ENCODE measurements around the gene HEMGN.

GRCh38 chr9:97962575-97962974 is 24.6 kb upstream of the HEMGN start:
- TF ChIP-seq POLR2A (IDR thresholded peaks at IDR 0.05) (no peak), EP300 (IDR thresholded peaks at IDR 0.05) (no peak)
- TF ChIP-seq, protein P1, sequence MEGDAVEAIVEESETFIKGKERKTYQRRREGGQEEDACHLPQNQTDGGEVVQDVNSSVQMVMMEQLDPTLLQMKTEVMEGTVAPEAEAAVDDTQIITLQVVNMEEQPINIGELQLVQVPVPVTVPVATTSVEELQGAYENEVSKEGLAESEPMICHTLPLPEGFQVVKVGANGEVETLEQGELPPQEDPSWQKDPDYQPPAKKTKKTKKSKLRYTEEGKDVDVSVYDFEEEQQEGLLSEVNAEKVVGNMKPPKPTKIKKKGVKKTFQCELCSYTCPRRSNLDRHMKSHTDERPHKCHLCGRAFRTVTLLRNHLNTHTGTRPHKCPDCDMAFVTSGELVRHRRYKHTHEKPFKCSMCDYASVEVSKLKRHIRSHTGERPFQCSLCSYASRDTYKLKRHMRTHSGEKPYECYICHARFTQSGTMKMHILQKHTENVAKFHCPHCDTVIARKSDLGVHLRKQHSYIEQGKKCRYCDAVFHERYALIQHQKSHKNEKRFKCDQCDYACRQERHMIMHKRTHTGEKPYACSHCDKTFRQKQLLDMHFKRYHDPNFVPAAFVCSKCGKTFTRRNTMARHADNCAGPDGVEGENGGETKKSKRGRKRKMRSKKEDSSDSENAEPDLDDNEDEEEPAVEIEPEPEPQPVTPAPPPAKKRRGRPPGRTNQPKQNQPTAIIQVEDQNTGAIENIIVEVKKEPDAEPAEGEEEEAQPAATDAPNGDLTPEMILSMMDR (IDR thresholded peaks at IDR 0.05): no peak

Measured in tibial nerve (tissue), 4 donors.